Ascending aorta (tissue), 2 donors: ENCODE data around the gene SNX30. TPM values are rescaled to one million over a fixed set of nuclear protein-coding genes. Genes with fewer than 3 reads are reported as not detected.
"Not testable (repeated sequence)": the region's sequence is repeated elsewhere in the genome, so short reads cannot be mapped to it uniquely, and the experiment has no call there.

Source experiments
- DNase-seq, 2 donors: peaks; one replicate each; pipeline ENCODE4 v3.0.0-alpha.2; 2019; ENCODE audit warnings: low spot score in 2 of 2
- H3K27ac ChIP-seq, 2 donors: fragments of 200-600 bp; sonication (generic); one replicate each; pipeline ENCODE4 v1.5.1; 2016 to 2017; ENCODE audit warnings: mild to moderate bottlenecking in 1 of 2
- H3K27me3 ChIP-seq: fragments of 200-600 bp; sonication (generic); one replicate; pipeline ENCODE4 v1.5.1; 2017
- H3K36me3 ChIP-seq, 2 donors: fragments of 200-600 bp; sonication (generic); one replicate each; pipeline ENCODE4 v1.5.1; 2016
- H3K4me1 ChIP-seq, 2 donors: fragments of 200-600 bp; sonication (generic); one replicate each; pipeline ENCODE4 v1.5.1; 2016 to 2017; ENCODE audit warnings: mild to moderate bottlenecking in 1 of 2
- H3K4me3 ChIP-seq, 2 donors: fragments of 200-600 bp; sonication (generic); one replicate each; pipeline ENCODE4 v1.5.1; 2016 to 2017; ENCODE audit warnings: mild to moderate bottlenecking in 1 of 2
- H3K9me3 ChIP-seq, 2 donors: fragments of 200-600 bp; sonication (generic); one replicate each; pipeline ENCODE4 v1.5.1; 2016
- intact Hi-C: fragments of 100-400 bp; cut with DNase I; formaldehyde crosslinking; loops from one replicate; pipeline ENCODE4 v1.15.1; 2023
- total RNA-seq: library from RNA; depleted of rRNA; stranded (reverse); fragments of >200 nt; gene quantifications from one replicate; pipeline ENCODE4 v1.1.0, GENCODE V29; 2016
- TF ChIP-seq, protein P1 (sequence below), 3 experiments: fragments of 200-600 bp in 2 of 3; fragments of 450-650 bp in 1 of 3; sonication (generic) in 2 of 3; IDR thresholded peaks; one replicate each; pipeline ENCODE4 v1.5.1; 2016 to 2019; ENCODE audit warnings: antibody characterized with exemption in 3 of 3, mild to moderate bottlenecking in 1 of 3, moderate library complexity in 1 of 3

Gene SNX30
- total RNA-seq, 1 donor from 2014 or later = 4.7 TPM

DNA sequence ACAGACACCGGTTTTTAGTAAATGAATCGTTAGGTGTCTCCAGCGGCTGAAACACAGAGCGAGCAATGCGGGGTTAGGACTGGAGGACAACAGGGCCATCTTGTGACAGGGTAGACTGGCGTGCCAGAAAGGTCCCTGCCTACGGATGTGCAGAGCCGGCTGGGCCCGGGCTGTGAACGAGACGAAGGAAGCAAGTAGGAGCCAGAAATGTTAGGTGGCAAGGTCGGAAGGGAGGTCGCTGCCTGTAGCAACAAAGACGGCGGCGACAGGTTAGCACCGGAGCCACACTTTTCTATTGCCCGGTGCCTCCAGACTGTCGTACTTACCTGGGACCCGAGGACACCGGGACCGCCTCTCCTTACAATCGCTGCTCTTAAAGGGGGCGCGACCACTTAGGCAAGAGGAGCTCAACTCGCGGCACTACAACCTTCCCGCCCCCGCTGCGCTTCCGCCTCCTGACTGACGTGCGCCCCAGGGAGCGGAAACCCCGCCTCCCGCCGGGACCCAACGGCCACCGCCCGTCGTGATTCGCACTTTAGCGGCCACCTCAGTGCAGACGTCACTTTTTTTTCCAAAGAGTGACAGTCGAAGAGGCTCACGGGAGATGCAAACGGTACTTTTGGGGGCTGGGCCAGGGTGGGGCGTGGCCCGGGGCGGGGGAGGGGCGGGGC lies 32.8 kb upstream of the SNX30 start, which contains the start of gene INIP:
Gene INIP (minus strand): TSS at position 457 of the 671 bp plus-strand sequence. CDS start 1,632 bp downstream, outside the sequence.
- peak within 1 kb of the TSS; percentile 83 to 85 for H3K27ac ChIP-seq
- intact Hi-C loops = loop anchor here (1.0 to 5.0 kb wide), 8 partner anchors 33 to 550 kb away; partner anchors contain the start of genes FKBP15, HSDL2, KIAA1958 and PTBP3
- TF ChIP-seq, protein P1, sequence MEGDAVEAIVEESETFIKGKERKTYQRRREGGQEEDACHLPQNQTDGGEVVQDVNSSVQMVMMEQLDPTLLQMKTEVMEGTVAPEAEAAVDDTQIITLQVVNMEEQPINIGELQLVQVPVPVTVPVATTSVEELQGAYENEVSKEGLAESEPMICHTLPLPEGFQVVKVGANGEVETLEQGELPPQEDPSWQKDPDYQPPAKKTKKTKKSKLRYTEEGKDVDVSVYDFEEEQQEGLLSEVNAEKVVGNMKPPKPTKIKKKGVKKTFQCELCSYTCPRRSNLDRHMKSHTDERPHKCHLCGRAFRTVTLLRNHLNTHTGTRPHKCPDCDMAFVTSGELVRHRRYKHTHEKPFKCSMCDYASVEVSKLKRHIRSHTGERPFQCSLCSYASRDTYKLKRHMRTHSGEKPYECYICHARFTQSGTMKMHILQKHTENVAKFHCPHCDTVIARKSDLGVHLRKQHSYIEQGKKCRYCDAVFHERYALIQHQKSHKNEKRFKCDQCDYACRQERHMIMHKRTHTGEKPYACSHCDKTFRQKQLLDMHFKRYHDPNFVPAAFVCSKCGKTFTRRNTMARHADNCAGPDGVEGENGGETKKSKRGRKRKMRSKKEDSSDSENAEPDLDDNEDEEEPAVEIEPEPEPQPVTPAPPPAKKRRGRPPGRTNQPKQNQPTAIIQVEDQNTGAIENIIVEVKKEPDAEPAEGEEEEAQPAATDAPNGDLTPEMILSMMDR (IDR thresholded peaks at IDR 0.05) = no peak
- peaks cover 0 to 4% of the 10 kb centered on the region in 2 donors for H3K36me3 ChIP-seq
- H3K4me3 ChIP-seq = peak within 1 kb of the TSS; percentile 83
- no peaks in the 10 kb centered on the region for H3K9me3 ChIP-seq
- H3K27me3 ChIP-seq = no peaks in the 10 kb centered on the region
- peak; percentile 87 to 97 for DNase-seq
- peaks cover 0 to 8% of the 10 kb centered on the region in 2 donors for H3K4me1 ChIP-seq

DNA sequence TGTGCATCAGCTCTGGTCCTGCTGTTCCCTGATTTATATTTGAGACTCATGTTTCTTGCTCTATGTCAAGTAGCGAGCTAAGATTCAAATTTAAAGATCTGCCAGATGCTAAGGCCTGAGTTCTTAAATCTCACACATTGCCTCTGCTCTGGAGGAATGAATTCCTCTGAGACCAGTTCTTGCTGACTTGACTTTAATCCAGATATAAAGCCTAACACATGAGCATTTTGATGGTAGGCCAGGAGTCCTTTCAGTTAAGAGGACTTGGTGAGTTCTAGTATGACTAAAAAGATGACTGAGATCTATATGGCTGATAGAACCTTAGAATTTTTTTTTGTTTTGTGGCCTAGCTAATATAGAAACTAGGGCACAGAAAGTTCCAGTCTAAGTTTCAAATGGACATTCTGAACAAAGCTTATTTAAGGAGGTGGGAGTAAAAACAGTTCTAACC lies 31.3 kb upstream of the SNX30 start:
- Histone ChIP-seq H3K27ac (peak overlapping the region; percentile 66 to 83), H3K27me3 (no peaks in the 10 kb centered on the region), H3K36me3 (no peaks in the 10 kb centered on the region), H3K4me1 (peaks cover 0 to 8% of the 10 kb centered on the region in 2 donors), H3K4me3 (no peak overlapping the region), H3K9me3 (no peaks in the 10 kb centered on the region)
- DNase-seq = no peak
- TF ChIP-seq, protein P1 (IDR thresholded peaks at IDR 0.05) = no peak
- intact Hi-C loops = loop anchor here (2.0 to 5.0 kb wide), 6 partner anchors 73 to 552 kb away; partner anchors contain the start of genes FKBP15, HSDL2, KIAA1958 and PTBP3

DNA sequence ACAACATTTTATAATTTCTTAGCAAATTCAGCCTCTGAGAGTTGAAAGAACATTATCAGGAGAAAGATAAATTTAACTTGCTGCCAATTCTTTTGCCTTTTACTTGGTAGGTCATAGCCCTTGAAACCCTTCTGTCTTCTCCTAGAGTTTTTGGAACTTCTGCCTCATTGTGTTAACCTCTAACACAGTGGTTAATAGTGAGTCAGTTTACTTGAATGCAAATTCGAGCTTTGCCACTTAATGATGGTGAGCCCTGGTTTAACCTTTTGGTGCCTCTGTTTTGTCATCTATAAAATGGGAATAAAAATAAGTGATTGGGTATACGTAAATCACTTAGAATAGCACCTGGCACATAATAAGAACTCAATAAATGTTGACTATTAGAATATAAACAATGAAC lies 30.9 kb upstream of the SNX30 start:
- H3K27ac ChIP-seq = peak overlapping the region; percentile 66 to 83
- no peaks in the 10 kb centered on the region for H3K9me3 ChIP-seq

DNA sequence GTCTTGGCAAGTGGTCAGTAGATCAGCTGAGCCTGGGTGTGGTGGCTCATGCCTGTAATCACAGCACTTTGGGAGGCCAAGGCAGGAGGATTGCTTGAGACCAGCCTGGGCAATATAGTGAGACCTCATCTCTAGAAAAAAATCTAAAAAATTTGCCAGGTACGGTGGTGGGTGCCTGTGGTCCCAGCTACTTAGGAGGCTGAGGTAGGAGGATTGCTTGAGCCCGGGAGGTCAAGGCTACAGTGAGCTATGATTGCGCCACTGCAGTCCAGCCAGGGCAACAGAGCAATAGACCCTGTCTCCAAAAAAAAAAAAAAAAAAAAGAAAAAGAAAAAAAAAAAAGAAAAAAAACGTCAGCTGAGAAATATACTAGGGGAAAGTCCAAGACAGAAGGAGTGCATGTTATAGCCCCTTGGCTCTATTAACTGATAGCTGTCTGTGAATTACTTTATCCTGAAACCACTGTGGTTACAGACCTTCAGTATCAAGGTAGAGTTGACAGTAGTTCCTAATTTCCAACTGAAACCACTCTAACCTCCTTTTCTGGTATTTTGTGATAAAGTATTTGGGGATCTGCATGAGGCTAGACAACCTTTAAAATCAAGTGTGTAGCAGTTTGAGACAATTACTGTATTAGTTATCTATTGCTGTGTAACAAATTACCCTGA lies 30.3 kb upstream of the SNX30 start:
- intact Hi-C loops = no loop called here
- TF ChIP-seq, protein P1 (IDR thresholded peaks at IDR 0.05) = no peak
- no peak for DNase-seq
- Histone ChIP-seq H3K27ac (no peak overlapping the region), H3K36me3 (no peaks in the 10 kb centered on the region), H3K4me1 (peaks cover 0 to 8% of the 10 kb centered on the region in 2 donors), H3K4me3 (no peak overlapping the region), H3K27me3 (no peaks in the 10 kb centered on the region), H3K9me3 (no peaks in the 10 kb centered on the region)

More for the DNA sequence above, 30.9 kb upstream of the SNX30 start:
- TF ChIP-seq, protein P1 (IDR thresholded peaks at IDR 0.05) = no peak
- Histone ChIP-seq H3K36me3 (no peaks in the 10 kb centered on the region), H3K4me3 (no peak overlapping the region), H3K4me1 (peaks cover 0 to 8% of the 10 kb centered on the region in 2 donors), H3K27me3 (no peaks in the 10 kb centered on the region)
- intact Hi-C loops = loop anchor here (2.0 to 5.0 kb wide), 6 partner anchors 73 to 552 kb away; partner anchors contain the start of genes FKBP15, HSDL2, KIAA1958 and PTBP3
- DNase-seq = no peak

DNA sequence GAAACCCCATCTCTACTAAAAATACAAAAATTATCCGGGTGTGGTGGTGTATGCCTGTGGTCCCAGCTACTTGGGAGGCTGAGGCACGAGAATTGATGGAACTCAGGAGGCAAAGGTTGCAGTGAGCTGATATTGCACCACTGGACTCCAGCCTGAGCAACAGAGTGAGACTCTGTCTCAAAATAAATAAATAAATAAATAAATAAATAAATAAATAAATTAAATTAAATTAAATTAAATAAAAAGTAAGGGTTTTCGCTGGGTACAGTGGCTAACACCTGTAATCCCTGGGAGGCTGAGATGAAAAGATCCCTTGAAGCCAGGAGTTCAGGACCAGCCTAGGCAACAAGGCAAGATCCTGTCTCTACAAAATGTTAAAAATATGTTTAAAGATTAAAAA lies 27.8 kb upstream of the SNX30 start:
- H3K4me1 ChIP-seq, DNase-seq, H3K4me3 ChIP-seq, H3K36me3 ChIP-seq, intact Hi-C loops, H3K27ac ChIP-seq, H3K9me3 ChIP-seq, H3K27me3 ChIP-seq: not testable (repeated sequence)

DNA sequence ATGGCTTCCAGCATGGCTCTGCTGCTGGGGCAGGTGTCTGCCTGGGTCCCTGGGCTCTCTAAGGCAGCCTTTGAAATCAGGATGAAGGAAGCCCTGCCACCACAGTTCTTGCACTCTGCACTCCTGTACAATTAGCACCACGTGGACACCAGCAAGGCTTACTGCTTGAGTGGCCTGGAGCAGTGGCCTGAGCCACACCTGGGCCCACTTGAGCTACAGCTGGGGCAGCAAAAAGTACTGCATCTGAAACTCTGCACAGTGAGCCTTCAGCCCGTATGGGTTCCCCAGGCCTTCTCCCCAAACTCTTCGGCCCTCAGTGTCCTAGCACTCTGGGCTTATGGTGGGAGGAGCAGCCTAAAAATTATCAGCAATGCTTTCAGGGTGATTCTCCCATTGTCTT lies 24.6 kb upstream of the SNX30 start:
- TF ChIP-seq, protein P1 (IDR thresholded peaks at IDR 0.05) = no peak
- no peak overlapping the region for H3K27ac ChIP-seq
- H3K4me3 ChIP-seq = no peak overlapping the region
- no peaks in the 10 kb centered on the region for H3K36me3 ChIP-seq
- no peak for DNase-seq
- H3K9me3 ChIP-seq = no peaks in the 10 kb centered on the region
- H3K4me1 ChIP-seq = no peaks in the 10 kb centered on the region
- no peaks in the 10 kb centered on the region for H3K27me3 ChIP-seq
- intact Hi-C loops = no loop called here
